Heart left ventricle (tissue), 13 donors: Measurements from ENCODE around the gene FOXE3.

Source experiments
- CTCF ChIP-seq, 12 donors: fragments of 200-600 bp; sonication (generic) in 4 of 12; IDR thresholded peaks; one replicate each; pipeline versions ENCODE4 v1.5.0 to v1.8.0; 2018 to 2022; ENCODE audit warnings: antibody characterized with exemption in 12 of 12, mild to moderate bottlenecking in 5 of 12
- POLR2A ChIP-seq, 2 donors: fragments of 450-650 bp; IDR thresholded peaks; one replicate each; pipeline ENCODE4 v1.6.1; 2017; ENCODE audit warnings: antibody characterized with exemption in 2 of 2, mild to moderate bottlenecking in 2 of 2, moderate library complexity in 2 of 2
- donor health status: ischemic (EF 13 %, LVEDD 7.1; RV severe dilation, severe dysfunction).
- donor health status: DM: no; HTN: yes; CAD: no.
- donor health status: DM: no; HTN: no; CAD: no.
- donor health status: ischemic (EF 25% LVEDD 6.9; RV normal size, moderate dysfunction).
- donor health status: ischemic (EF 25% LVEDD 5.7; RV mildly dilated, moderate dysfunction).
- donor health status: ischemic (EF 35%, LVEDD 5.7; RV mildly dilated, moderate dysfunction).
- donor health status: nonischemic (EF 11% LVEDD 7.7; RV severe dilation, severe dysfunction).
- donor health status: DM: yes; HTN: yes; CAD: no.
- donor health status: PGD.
- donor health status: ischemic (EF 29% LVEDD 5.4; RV normal size, mild dysfunction).
- donor health status: nonischemic (EF 23%, LVEDD 6.1; RV moderate dilation, normal function).

DNA sequence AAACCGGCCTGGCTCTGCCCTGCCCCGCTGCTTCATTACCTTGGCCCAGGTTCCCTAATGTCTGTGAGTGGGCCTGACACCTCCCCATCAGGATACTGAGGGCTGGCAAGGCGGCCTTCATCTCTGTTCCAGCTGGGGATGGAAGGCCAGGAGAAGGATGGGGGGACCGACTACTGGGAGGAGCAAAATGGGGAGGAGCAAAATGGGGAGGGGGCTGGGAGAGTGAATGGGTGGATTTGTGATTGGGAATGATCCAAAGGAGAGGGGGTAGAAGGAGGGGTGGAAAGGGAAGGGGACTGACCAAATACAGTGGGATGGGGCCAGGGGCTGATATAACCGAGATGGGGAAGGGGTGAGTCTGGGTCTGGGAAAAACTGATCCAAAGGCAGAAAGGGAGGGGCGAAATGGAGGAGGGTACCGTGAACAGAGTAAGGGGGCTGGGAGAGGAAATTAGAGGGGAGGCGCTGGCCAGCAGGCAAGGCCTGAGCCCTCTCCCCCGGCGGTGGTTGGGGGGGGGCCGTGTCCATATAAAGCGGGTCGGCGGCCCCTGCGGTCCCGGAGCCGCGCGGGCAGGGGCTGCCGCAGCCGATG is at the start of gene FOXE3:
- TF ChIP-seq POLR2A (IDR thresholded peaks at IDR 0.05), result no peak
- no peak for TF ChIP-seq CTCF (IDR thresholded peaks at IDR 0.05)
